8988T (cell line): ENCODE measurements around the gene KIF18A.
A peak's percentile ranks its signal among the peaks of the same experiment; 100 is the strongest.

Experiments used
- DNase-seq: peaks from one replicate; pipeline ENCODE4 v3.0.0; 2011

KIF18A gene

GRCh38 chr11:28040384-28040783, 67.6 kb downstream of the KIF18A start:
- DNase-seq, result no peak

DNA sequence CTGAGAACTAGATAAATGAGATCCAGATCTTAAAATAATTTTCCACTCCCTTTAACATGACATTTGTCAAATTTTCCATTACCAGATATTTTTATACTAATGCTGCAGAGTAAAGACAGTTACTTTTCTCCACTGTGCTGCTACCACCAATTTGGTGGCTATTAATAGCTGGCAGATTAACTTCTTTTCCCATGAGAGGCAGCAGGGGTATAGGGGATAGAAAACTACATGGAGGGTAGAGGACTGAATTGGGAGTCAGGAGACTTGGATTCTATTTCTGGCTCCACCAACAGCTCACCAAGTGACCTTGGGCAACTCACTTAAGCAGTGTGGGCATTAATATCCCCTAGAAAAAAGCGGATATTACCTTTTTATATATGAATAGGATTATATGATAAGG, 69.2 kb downstream of the KIF18A start:
- no peak for DNase-seq

GRCh38 chr11:28026634-28027290, 81.2 kb downstream of the KIF18A start:
- DNase-seq, result no peak

GRCh38 chr11:28017816-28018215, 90.1 kb downstream of the KIF18A start:
- DNase-seq, result no peak

DNA sequence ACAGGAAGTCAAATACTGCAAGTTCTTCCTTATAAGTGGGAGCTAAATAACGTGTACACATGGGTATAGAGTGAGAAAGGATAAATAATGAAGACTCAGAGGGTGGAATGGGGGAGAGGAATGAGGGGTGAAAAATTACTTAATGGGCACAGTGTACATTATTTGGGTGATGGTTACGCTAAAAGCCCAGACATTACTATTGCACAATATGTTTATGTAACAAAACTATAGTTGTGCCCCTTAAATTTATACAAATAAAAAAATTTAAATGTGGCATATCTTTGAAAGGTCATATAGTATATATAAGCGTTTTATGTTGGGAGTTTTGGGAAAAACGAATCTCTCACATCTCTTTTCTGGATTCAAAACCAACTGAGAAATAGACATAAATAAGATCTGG, 96.1 kb downstream of the KIF18A start:
- no peak for DNase-seq

DNA sequence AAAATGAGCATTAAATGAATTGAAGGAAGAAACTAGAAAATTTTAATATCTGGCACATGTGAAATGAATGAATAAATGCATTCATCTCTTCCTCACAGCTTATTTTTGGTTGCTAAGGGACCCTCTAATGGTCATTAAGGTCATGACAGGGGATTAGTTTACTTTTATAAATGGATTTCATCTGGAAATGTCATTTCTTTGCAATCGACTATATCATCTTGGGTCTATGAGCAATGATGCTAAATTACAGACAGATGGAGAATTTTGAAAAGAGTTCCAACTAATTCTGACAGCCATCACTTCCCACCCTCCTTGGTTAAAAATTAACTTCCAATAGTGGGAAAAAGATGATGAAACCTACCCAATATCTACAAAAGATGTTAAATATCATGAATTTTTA, 98.0 kb downstream of the KIF18A start:
- DNase-seq, result no peak

DNA sequence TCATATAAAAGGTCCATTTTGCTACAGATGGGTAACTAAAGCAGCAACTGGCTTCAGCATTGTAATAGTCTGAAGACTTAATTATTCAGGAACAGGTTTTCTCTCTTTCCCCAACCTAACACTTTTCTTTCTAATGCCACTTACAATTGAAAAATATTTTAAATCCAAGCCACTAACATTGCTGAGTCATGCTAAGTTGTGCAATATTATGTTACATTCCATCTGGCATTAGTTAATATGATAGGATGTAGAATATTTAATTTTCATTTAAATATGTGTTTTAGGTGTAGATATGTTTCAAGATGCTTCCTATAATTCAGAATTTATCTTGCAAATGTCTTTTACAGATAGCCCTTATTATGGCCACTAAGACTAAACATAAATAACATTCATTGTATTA, 98.6 kb downstream of the KIF18A start:
- DNase-seq, result no peak

GRCh38 chr11:28003615-28004014, 104.3 kb downstream of the KIF18A start:
- DNase-seq, result no peak

DNA sequence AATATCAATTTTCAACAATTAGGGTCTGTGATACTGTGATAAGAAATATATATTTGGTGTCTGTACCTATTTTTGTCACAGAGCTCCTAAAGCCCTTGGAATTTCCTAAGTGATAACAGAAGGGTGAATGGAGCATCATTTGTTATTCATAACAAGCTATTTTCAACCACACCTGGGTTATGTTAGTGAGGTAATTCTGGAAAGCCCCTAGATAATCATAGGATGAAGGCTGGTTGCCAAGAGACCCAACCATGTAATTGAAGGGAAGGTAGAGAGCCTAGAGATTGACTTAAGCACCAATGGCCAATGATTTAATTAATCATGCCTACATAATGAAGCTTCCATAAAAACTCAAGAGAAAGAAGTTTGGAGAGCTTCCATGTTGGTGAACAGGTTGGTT, 109.4 kb downstream of the KIF18A start:
- DNase-seq, result no peak

- no peak for DNase-seq
Measured at GRCh38 chr11:27997344-27997743, 110.6 kb downstream of the KIF18A start.

GRCh38 chr11:27996066-27996465, 111.9 kb downstream of the KIF18A start:
- no peak for DNase-seq

DNA sequence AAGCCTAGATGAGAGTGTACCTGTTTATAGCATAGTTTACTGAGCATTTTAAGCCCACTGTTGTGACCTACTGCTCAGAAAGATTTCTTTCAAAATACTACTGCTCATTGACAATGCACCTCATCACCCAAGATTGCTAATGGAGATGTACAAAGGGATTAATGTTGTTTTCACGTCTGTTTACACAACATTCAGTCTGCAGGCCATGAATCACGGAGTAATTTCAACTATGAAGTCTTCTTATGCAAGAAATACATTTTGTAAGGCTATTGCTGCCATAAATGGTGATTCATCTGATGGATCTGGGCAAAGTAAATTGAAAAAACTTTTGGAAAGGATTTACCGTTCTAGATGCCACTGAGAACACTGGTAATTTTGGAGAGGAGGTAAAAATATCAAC, 112.9 kb downstream of the KIF18A start:
- DNase-seq, result no peak

- no peak for DNase-seq
Measured at GRCh38 chr11:27991736-27992135, 116.2 kb downstream of the KIF18A start.

DNA sequence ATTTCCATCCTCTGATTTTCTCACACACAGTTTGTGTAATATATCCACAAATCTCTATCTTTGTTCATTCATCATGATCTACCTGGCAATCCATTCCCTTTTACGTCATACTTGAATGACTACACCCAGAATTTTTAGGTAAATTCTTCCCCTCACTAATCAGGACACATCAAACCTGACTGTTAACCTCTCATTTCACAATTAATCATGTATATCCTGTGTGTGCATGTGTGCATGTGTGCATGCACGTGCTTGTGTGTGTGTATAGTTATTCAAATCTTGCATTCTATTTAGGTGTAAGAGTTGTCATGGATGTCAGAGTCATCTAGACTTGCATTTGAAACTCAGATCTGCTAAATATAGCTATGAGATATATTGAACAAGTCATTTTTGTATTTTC, 130.4 kb downstream of the KIF18A start:
- DNase-seq, result no peak

GRCh38 chr11:27977031-27977430, 130.9 kb downstream of the KIF18A start:
- DNase-seq, result peak; percentile 17

DNA sequence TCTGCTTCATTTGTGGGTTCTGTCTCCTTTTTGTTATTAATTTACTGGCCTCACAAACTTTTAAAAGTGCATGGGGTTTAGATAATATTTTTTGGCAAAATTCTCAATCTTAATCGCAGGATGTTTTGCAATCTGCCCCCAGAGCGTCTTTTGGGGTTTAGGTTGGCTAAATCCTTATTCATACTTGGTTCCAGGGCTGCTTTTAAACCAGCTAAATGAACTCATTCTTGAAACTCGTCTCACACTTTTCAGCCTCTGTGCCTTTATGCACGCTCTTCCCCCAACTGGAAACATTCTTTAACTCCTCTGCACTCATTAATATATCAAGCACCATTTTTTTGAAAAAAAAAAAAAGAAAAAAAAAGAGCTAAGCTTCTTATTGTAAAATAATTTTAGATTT, 131.7 kb downstream of the KIF18A start:
- no peak for DNase-seq

GRCh38 chr11:27973851-27974536, 134.0 kb downstream of the KIF18A start:
- DNase-seq, result no peak

DNA sequence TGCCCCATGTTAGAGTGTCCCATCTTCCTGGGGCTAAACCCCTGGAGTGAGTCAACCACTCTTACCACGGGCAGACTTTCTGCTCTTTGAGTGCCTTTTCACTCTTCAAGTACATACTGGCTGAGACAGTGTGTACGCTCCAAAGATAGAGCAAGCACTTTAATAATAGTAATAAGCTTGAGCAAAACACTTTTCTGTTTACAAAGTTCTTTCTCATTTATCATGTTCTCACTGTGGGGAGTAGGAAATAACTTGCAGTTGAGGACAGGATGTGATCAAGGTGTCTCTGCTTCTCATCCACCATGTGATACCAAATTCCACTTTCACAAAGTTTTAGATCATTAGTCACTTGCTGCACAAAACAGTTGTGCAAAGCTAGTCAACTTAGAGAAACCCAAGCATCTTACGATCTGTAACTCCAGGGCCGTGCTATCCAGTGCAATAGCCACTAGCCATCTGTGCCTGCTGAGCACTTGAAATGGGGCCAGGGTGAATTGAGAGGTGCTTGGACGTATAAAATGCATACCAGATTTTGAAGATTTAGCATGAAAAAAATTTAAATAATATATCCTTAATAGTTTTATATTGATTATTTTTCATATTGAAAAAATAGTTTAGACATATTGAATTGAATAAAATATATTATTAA, 135.3 kb downstream of the KIF18A start:
- DNase-seq, result no peak

DNA sequence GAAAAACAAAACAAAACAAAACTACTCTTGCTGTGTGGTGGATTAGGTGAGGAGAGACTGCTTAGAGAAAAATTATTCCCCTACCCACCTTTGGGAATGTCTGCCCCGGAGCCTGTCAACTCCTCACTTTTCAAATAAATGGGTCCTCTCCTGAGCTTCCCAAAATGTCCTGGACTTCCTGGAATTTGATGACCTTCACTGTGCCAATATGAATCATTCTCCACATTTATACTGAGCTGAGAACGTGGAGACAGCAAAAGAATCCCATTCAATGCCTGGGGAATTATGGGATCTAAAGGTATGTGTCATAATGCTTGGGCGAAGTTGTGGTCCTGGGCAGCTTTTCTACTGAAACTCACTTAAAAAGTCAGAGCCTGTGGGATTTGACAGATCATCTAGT, 136.8 kb downstream of the KIF18A start:
- DNase-seq, result no peak
